NT2/D1 (cell line): Measurements from ENCODE around the gene GZMM.

Experiments used
- DNase-seq: peaks from one replicate; pipeline ENCODE4 v3.0.0-alpha.2; 2011; ENCODE audit warnings: low read depth, low spot score
- H3K27me3 ChIP-seq: 2 replicates; pipeline ENCODE4 v1.6.0; 2011; ENCODE audit warnings: mild to moderate bottlenecking; ENCODE audit not compliant: insufficient read length, insufficient read depth
- H3K36me3 ChIP-seq: 2 replicates; pipeline ENCODE4 v1.6.1; 2011; ENCODE audit warnings: mild to moderate bottlenecking, low read length, mixed read lengths; ENCODE audit not compliant: insufficient read depth, insufficient read length
- H3K4me1 ChIP-seq: 2 replicates; pipeline ENCODE4 v1.5.1; 2011; ENCODE audit not compliant: insufficient read depth, insufficient read length
- H3K4me3 ChIP-seq: 2 replicates; pipeline ENCODE4 v1.5.1; 2011; ENCODE audit warnings: low read depth; ENCODE audit not compliant: insufficient read length
- H3K9ac ChIP-seq: 2 replicates; pipeline ENCODE4 v1.6.0; 2011; ENCODE audit warnings: low read depth; ENCODE audit not compliant: insufficient read length
- H3K9me3 ChIP-seq: 2 replicates; pipeline ENCODE4 v1.5.1; 2011; ENCODE audit warnings: mild to moderate bottlenecking, low read length; ENCODE audit not compliant: insufficient read depth
- SUZ12 ChIP-seq: IDR thresholded peaks from 2 replicates; pipeline ENCODE4 v1.6.1; 2011; ENCODE audit not compliant: insufficient read length, insufficient read depth; ENCODE audit errors: extremely low read depth
- YY1 ChIP-seq: IDR thresholded peaks from 2 replicates; pipeline ENCODE4 v1.6.1; 2011; ENCODE audit not compliant: insufficient read length, insufficient read depth
- ZNF274 ChIP-seq: IDR thresholded peaks from 2 replicates; pipeline ENCODE4 v1.6.1; 2011; ENCODE audit warnings: mild to moderate bottlenecking, low read depth, low read length

GZMM gene

GRCh38 chr19:513368-514165 lies 30.3 kb upstream of the GZMM start:
- DNase-seq: no peak

GRCh38 chr19:514166-514663 lies 29.6 kb upstream of the GZMM start:
- no peak for TF ChIP-seq YY1
- TF ChIP-seq ZNF274: no peak
- no peak for TF ChIP-seq SUZ12
- peaks cover 7% of the 10 kb centered on the region; the same call in 1 of the 2 replicates for H3K9me3 ChIP-seq
- H3K36me3 ChIP-seq: peaks cover 24% of the 10 kb centered on the region
- H3K27me3 ChIP-seq: no peaks in the 10 kb centered on the region
- no peak for DNase-seq
- peaks cover 21% of the 10 kb centered on the region for H3K4me1 ChIP-seq
- H3K9ac ChIP-seq: no peak overlapping the region
- H3K4me3 ChIP-seq: no peak overlapping the region

More at GRCh38 chr19:513368-514165, 30.3 kb upstream of the GZMM start:
- no peak overlapping the region for H3K9ac ChIP-seq
- H3K27me3 ChIP-seq: no peaks in the 10 kb centered on the region
- peaks cover 22% of the 10 kb centered on the region for H3K4me1 ChIP-seq
- peaks cover 30% of the 10 kb centered on the region for H3K36me3 ChIP-seq
- H3K9me3 ChIP-seq: peaks cover 7% of the 10 kb centered on the region; the same call in 1 of the 2 replicates
- no peak for TF ChIP-seq ZNF274
- TF ChIP-seq YY1: no peak
- TF ChIP-seq SUZ12: no peak
- H3K4me3 ChIP-seq: no peak overlapping the region

DNA sequence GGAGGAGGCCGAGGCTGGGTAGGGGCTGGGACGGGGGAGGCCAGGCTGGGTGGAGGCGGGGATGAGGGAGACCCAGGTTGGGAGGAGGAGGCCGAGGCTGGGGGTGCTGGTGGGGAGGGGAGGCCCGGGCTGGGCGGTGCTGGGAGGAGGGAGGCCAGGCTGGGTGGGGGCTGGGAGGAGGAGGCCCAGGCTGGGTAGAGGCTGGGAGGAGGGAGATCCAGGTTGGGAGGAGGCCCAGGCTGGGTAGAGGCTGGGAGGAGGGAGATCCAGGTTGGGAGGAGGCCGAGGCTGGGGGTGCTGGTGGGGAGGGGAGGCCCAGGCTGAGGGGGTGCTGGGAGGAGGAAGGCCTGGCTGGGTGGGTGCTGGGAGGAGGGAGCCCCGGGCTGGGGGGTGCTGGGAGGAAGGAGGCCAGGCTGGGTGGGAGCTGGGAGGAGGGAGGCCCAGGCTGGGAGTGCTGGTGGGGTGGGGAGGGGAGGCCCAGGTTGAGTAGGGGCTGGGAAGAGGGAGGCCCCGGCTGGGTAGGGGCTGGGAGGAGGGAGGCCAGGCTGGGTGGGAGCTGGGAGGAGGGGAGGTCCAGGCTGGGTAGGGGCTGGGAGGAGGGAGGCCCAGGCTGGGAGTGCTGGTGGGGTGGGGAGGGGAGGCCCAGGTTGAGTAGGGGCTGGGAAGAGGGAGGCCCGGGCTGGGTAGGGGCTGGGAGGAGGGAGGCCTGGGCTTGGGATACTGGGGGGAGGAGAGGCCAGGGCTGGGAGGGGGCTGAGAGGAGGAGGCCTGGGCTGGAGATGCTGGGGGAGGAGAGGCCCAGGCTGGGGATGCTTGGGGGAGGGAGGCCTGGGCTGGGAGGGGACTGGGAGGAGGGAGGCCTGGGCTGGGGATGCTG lies 25.9 kb upstream of the GZMM start:
- no peak for DNase-seq
- no peak overlapping the region for H3K4me3 ChIP-seq
- H3K36me3 ChIP-seq: peaks cover 25% of the 10 kb centered on the region
- TF ChIP-seq SUZ12 (no peak), YY1 (no peak), ZNF274 (no peak)
- peaks cover 37% of the 10 kb centered on the region for H3K9me3 ChIP-seq
- no peak overlapping the region for H3K9ac ChIP-seq
- peaks cover 3% of the 10 kb centered on the region for H3K4me1 ChIP-seq
- no peaks in the 10 kb centered on the region for H3K27me3 ChIP-seq

DNA sequence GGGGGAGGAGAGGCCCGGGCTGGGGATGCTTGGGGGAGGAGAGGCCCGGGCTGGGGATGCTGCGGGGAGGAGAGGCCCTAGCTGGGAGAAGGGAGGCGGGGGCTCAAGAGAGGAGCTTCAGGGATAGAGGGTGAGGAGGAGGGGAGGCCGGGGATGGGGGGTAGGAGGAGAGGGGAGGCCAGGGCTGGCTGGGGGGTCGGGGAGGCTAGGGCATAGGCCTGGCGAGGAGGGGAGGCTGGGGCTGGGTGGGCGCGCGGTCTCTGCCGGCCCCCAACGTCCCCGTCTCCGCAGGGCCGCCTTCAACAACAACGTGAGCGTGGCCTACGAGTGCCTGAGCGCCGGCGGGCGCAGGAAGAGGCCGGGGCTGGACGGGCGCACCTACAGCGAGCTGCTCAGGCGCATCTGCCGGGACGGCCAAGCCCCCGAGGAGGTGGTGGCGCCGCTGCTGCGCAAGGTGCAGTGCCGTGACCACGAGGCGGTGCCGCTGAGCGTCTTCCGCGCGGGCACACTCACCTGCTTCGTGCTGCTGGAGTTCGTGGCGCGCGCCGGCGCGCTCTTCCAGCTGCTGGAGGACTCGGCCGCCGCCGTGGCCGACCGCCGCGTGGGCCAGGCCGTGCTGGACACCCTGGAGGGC lies 25.1 kb upstream of the GZMM start:
- peak overlapping the region; percentile 18 for H3K4me3 ChIP-seq
- no peak for DNase-seq
- no peak for TF ChIP-seq YY1
- TF ChIP-seq SUZ12: no peak
- no peak for TF ChIP-seq ZNF274

DNA sequence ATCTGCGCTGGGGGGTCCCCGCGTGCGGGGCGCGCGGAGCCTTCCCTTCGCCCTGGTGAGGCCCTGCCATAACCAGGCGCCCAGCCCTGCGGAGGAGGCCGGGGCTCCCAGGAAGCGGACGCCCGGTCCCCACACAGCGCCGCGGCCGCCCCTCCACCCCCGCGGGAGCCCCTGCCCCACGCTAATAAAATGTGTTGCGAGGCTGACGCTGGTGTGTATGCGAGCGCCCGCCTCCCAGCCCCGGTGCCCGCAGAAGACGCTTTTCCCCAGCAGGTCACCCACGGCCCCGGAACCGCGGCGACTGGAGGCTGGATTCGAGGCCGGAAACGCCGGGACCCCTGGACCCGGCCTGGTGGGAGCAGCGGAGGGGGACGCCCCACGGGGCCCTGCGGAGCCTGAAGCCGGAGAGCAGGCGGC lies 24.4 kb upstream of the GZMM start:
- no peaks in the 10 kb centered on the region for H3K27me3 ChIP-seq
- no peak for TF ChIP-seq ZNF274
- no peak for TF ChIP-seq YY1
- TF ChIP-seq SUZ12: no peak
- no peak overlapping the region for H3K9ac ChIP-seq
- H3K4me1 ChIP-seq: peaks cover 3% of the 10 kb centered on the region
- DNase-seq: no peak
- peaks cover 10% of the 10 kb centered on the region for H3K36me3 ChIP-seq
- H3K9me3 ChIP-seq: peaks cover 40% of the 10 kb centered on the region
- H3K4me3 ChIP-seq: no peak overlapping the region

More for the DNA sequence above, 25.1 kb upstream of the GZMM start:
- Histone ChIP-seq H3K36me3 (peaks cover 18% of the 10 kb centered on the region), H3K4me1 (peaks cover 3% of the 10 kb centered on the region), H3K9ac (peak overlapping the region; percentile 56), H3K27me3 (no peaks in the 10 kb centered on the region), H3K9me3 (peaks cover 40% of the 10 kb centered on the region)

GRCh38 chr19:522726-523125 lies 21.1 kb upstream of the GZMM start:
- Histone ChIP-seq H3K4me3 (no peak overlapping the region), H3K9me3 (peaks cover 40% of the 10 kb centered on the region), H3K9ac (no peak overlapping the region), H3K4me1 (peaks cover 11% of the 10 kb centered on the region), H3K36me3 (peaks cover 9% of the 10 kb centered on the region), H3K27me3 (peaks cover 2% of the 10 kb centered on the region)
- DNase-seq: no peak
- no peak for TF ChIP-seq SUZ12
- no peak for TF ChIP-seq YY1
- TF ChIP-seq ZNF274: no peak

- no peak for TF ChIP-seq SUZ12
- TF ChIP-seq ZNF274: no peak
- no peak for TF ChIP-seq YY1
- Histone ChIP-seq H3K36me3 (peaks cover 9% of the 10 kb centered on the region), H3K9ac (no peak overlapping the region), H3K4me1 (peaks cover 14% of the 10 kb centered on the region), H3K9me3 (peaks cover 40% of the 10 kb centered on the region), H3K4me3 (no peak overlapping the region), H3K27me3 (peaks cover 2% of the 10 kb centered on the region)
- DNase-seq: no peak
Measured at GRCh38 chr19:524062-524674, 19.7 kb upstream of the GZMM start.
